HG03378 (cell line): ENCODE data around the gene LIPG.

Experiments used
- ATAC-seq: cut with Tn5 transposase; IDR thresholded peaks from one replicate; pipeline ENCODE4 v1.9.1; 2021; ENCODE audit warnings: mild to moderate bottlenecking, moderate library complexity; ENCODE audit not compliant: unreplicated experiment

Gene LIPG

GRCh38 chr18:49610022-49610445 lies 48.2 kb downstream of the LIPG start:
- ATAC-seq, result no peak

GRCh38 chr18:49611316-49611715 lies 49.5 kb downstream of the LIPG start:
- ATAC-seq, result no peak

GRCh38 chr18:49612515-49613033 lies 50.7 kb downstream of the LIPG start:
- ATAC-seq, result peak; percentile 96

GRCh38 chr18:49613141-49613640 lies 51.3 kb downstream of the LIPG start:
- no peak for ATAC-seq

- ATAC-seq, result no peak
Observed at GRCh38 chr18:49613641-49614151, 51.8 kb downstream of the LIPG start.

- ATAC-seq, result peak; percentile 42
Observed at GRCh38 chr18:49616618-49617328, 54.9 kb downstream of the LIPG start.

- no peak for ATAC-seq
Observed at GRCh38 chr18:49617329-49617695, 55.5 kb downstream of the LIPG start.

GRCh38 chr18:49617865-49618264 lies 56.0 kb downstream of the LIPG start:
- no peak for ATAC-seq

- no peak for ATAC-seq
Observed at GRCh38 chr18:49618742-49619681, 57.2 kb downstream of the LIPG start.

- no peak for ATAC-seq
Observed at GRCh38 chr18:49619801-49620200, 57.9 kb downstream of the LIPG start.

GRCh38 chr18:49621301-49621700 lies 59.4 kb downstream of the LIPG start:
- ATAC-seq, result no peak

GRCh38 chr18:49621717-49622351 lies 60.0 kb downstream of the LIPG start:
- ATAC-seq, result no peak

- ATAC-seq, result no peak
Observed at GRCh38 chr18:49623571-49623970, 61.7 kb downstream of the LIPG start.

GRCh38 chr18:49625021-49625691 lies 63.3 kb downstream of the LIPG start:
- no peak for ATAC-seq

GRCh38 chr18:49626842-49627467 lies 65.1 kb downstream of the LIPG start:
- ATAC-seq, result no peak

- ATAC-seq, result no peak
Observed at GRCh38 chr18:49628119-49628518, 66.3 kb downstream of the LIPG start.

- ATAC-seq, result no peak
Observed at GRCh38 chr18:49628881-49629795, 67.3 kb downstream of the LIPG start.

- ATAC-seq, result no peak
Observed at GRCh38 chr18:49630246-49630699, 68.4 kb downstream of the LIPG start.
